GM18499 (cell line): Measurements from ENCODE around the gene CSMD2.

ENCODE experiments used
- ATAC-seq: cut with Tn5 transposase; IDR thresholded peaks from one replicate; pipeline ENCODE4 v1.9.1; 2021; ENCODE audit warnings: moderate number of reproducible peaks; ENCODE audit not compliant: insufficient read depth, unreplicated experiment

The CSMD2 gene

GRCh38 chr1:33501774-33502173 is 663.3 kb downstream of the CSMD2 start:
- no peak for ATAC-seq

GRCh38 chr1:33501309-33501708 is 663.7 kb downstream of the CSMD2 start:
- ATAC-seq: no peak

GRCh38 chr1:33500547-33500946 is 664.5 kb downstream of the CSMD2 start:
- ATAC-seq: no peak

- ATAC-seq: no peak
Observed at GRCh38 chr1:33497410-33497809, 667.6 kb downstream of the CSMD2 start.

- ATAC-seq: no peak
Observed at GRCh38 chr1:33494929-33495328, 670.1 kb downstream of the CSMD2 start.

GRCh38 chr1:33488624-33489023 is 676.4 kb downstream of the CSMD2 start:
- no peak for ATAC-seq

- ATAC-seq: no peak
Observed at GRCh38 chr1:33482412-33482811, 682.6 kb downstream of the CSMD2 start.

GRCh38 chr1:33477451-33477850 is 687.6 kb downstream of the CSMD2 start:
- ATAC-seq: no peak

- ATAC-seq: no peak
Observed at GRCh38 chr1:33473900-33474299, 691.1 kb downstream of the CSMD2 start.

GRCh38 chr1:33472269-33472980 is 692.6 kb downstream of the CSMD2 start, which contains the start of gene ZSCAN20:
TSS of gene ZSCAN20 (plus strand) at chr1:33472645. CDS start at chr1:33479289, 6,644 bp downstream.
- ATAC-seq: no peak

- no peak for ATAC-seq
Observed at GRCh38 chr1:33471416-33471815, 693.6 kb downstream of the CSMD2 start.

GRCh38 chr1:33470495-33471012 is 694.5 kb downstream of the CSMD2 start:
- ATAC-seq: peak; percentile 36

- ATAC-seq: no peak
Observed at GRCh38 chr1:33469691-33470090, 695.3 kb downstream of the CSMD2 start.

GRCh38 chr1:33468967-33469366 is 696.1 kb downstream of the CSMD2 start:
- no peak for ATAC-seq

- no peak for ATAC-seq
Observed at GRCh38 chr1:33468531-33468930, 696.5 kb downstream of the CSMD2 start.

- ATAC-seq: no peak
Observed at GRCh38 chr1:33468011-33468410, 697.0 kb downstream of the CSMD2 start.

GRCh38 chr1:33466159-33466558 is 698.9 kb downstream of the CSMD2 start:
- ATAC-seq: no peak

- ATAC-seq: no peak
Observed at GRCh38 chr1:33465316-33465715, 699.7 kb downstream of the CSMD2 start.

GRCh38 chr1:33464552-33464951 is 700.5 kb downstream of the CSMD2 start:
- ATAC-seq: no peak
